Body of pancreas (tissue), 4 donors: Measurements from ENCODE around the gene KHK.

ENCODE experiments used
- POLR2A ChIP-seq, 3 donors: fragments of 450-650 bp; IDR thresholded peaks; one replicate each; pipeline ENCODE4 v1.6.1; 2016; ENCODE audit warnings: antibody characterized with exemption in 3 of 3, mild to moderate bottlenecking in 2 of 3
- TF ChIP-seq, protein P1 (sequence below), 7 experiments: fragments of 450-650 bp in 4 of 7; fragments of 200-600 bp in 3 of 7; sonication (generic) in 3 of 7; IDR thresholded peaks; one replicate each; pipeline ENCODE4 v1.5.1; 2016 to 2019; ENCODE audit warnings: antibody characterized with exemption in 7 of 7

DNA sequence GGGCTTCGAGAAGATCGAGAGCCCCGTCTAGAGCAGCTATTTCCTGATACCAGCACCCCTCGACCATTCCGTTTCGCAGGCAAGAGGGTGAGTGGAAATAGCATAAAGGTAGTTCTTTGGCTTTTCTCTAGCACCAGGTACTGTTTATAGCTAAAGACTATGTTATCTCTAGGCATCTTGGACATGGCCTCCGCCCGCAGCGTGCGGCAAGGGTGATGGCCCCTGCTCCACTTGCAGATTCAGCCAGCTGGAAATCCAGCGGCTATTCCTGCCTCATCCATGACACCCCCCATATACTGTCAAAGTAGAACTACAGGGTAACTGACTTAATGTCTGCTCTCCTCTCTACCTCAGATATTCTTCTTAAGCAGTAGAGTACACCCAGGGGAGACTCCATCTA, 31.9 kb upstream of the KHK start:
- TF ChIP-seq, protein P1, sequence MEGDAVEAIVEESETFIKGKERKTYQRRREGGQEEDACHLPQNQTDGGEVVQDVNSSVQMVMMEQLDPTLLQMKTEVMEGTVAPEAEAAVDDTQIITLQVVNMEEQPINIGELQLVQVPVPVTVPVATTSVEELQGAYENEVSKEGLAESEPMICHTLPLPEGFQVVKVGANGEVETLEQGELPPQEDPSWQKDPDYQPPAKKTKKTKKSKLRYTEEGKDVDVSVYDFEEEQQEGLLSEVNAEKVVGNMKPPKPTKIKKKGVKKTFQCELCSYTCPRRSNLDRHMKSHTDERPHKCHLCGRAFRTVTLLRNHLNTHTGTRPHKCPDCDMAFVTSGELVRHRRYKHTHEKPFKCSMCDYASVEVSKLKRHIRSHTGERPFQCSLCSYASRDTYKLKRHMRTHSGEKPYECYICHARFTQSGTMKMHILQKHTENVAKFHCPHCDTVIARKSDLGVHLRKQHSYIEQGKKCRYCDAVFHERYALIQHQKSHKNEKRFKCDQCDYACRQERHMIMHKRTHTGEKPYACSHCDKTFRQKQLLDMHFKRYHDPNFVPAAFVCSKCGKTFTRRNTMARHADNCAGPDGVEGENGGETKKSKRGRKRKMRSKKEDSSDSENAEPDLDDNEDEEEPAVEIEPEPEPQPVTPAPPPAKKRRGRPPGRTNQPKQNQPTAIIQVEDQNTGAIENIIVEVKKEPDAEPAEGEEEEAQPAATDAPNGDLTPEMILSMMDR (IDR thresholded peaks at IDR 0.05): no peak
- TF ChIP-seq POLR2A (IDR thresholded peaks at IDR 0.05): no peak
